Prostate gland (tissue), 2 donors: ENCODE data around the gene RNF213.

ENCODE experiments used
- POLR2A ChIP-seq: fragments of 450-650 bp; IDR thresholded peaks from one replicate; pipeline ENCODE4 v1.6.1; 2016; ENCODE audit warnings: antibody characterized with exemption, mild to moderate bottlenecking
- TF ChIP-seq, protein P1 (sequence below), 4 experiments: fragments of 200-600 bp in 2 of 4; fragments of 450-650 bp in 2 of 4; sonication (generic) in 2 of 4; IDR thresholded peaks; 1 replicate in 3 of 4; 2 replicates in 1 of 4; pipeline ENCODE4 v1.5.1; 2016 to 2019; ENCODE audit warnings: antibody characterized with exemption in 4 of 4, mild to moderate bottlenecking in 2 of 4, moderate library complexity in 2 of 4

DNA sequence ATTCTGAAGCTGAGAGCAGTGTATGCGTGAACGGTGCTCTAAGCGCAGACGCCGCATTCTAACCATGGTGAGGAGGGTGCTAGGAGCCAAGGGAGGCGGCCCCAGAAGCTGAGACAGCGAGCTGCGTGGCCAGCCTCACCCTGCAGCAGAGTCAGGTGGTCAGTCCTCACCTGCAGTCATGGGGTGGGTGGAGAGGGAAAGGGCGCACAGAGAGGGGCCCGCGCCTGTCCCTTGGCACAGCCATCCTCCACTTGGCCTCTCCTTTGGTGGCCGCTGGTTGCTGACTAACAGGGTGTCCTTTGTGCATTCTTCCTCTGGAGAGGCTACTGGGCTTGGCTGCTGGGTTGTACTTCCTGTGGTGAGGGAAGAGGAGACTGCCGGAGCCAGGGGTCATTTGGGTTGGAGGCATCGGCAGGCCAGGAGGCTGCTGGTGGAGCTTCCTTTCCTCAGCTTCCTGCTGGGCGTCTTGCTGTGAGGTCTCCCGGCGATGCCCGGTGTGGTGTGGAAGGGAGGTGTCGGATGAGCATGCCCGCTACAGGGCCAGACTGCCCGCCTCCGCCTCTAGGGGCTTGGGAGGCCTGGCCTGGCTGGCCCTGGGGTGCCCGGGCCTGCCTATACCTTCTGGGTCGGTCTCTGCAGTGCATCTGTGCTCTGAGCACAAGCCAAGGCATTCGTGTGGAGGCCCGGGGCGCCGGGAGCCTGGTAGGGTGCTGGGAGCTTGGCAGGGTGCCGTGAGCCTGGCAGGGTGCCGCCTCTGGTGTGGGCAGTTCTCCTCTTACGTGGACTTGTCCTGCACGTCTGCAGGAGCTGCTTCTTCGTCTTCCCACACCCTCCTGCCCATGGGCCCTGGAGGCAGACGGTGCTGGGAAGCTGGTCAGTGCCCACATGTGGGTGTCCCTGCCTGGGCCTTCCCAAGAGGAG, 17.4 kb downstream of the RNF213 start:
- TF ChIP-seq, protein P1, sequence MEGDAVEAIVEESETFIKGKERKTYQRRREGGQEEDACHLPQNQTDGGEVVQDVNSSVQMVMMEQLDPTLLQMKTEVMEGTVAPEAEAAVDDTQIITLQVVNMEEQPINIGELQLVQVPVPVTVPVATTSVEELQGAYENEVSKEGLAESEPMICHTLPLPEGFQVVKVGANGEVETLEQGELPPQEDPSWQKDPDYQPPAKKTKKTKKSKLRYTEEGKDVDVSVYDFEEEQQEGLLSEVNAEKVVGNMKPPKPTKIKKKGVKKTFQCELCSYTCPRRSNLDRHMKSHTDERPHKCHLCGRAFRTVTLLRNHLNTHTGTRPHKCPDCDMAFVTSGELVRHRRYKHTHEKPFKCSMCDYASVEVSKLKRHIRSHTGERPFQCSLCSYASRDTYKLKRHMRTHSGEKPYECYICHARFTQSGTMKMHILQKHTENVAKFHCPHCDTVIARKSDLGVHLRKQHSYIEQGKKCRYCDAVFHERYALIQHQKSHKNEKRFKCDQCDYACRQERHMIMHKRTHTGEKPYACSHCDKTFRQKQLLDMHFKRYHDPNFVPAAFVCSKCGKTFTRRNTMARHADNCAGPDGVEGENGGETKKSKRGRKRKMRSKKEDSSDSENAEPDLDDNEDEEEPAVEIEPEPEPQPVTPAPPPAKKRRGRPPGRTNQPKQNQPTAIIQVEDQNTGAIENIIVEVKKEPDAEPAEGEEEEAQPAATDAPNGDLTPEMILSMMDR (IDR thresholded peaks at IDR 0.05) = no peak
- TF ChIP-seq POLR2A = no peak
